IMR-90 (cell line): ENCODE measurements around the gene RNU1-3. TPM values are rescaled to one million over a fixed set of nuclear protein-coding genes. Genes with fewer than 3 reads are reported as not detected.
"Not testable (repeated sequence)": the region's sequence is repeated elsewhere in the genome, so short reads cannot be mapped to it uniquely, and the experiment has no call there.

Experiments used
- ATAC-seq: fragments of 200-7000 bp; cut with Tn5 transposase; 2 replicates; pipeline ENCODE4 v1.9.1; 2020; ENCODE audit warnings: low read depth, mild to moderate bottlenecking, moderate library complexity
- BruUV-seq: library from RNA; stranded (reverse); fragments of 400-500 nt; replicated peaks from 2 replicates; lab custom pipeline; 2021; lab: Mats Ljungman, UMichigan
- CTCF ChIA-PET: fragments of 300-600 bp; formaldehyde crosslinking; extraction: SDS; loops from one replicate; lab custom pipeline; 2021; ENCODE audit warnings: antibody characterized with exemption; lab: Yijun Ruan, JAX
- POLR2A ChIA-PET: fragments of 300-600 bp; sonication (Branson Sonifier 250); formaldehyde crosslinking; loops from one replicate; lab custom pipeline; 2022; ENCODE audit warnings: antibody characterized with exemption; ENCODE audit not compliant: unreplicated experiment; lab: Charles Lee
- DNase-seq: peaks from one replicate; pipeline ENCODE4 v3.0.0; 2013
- H2AFZ ChIP-seq: replicated peaks from 2 replicates; pipeline ENCODE3; 2013; ENCODE audit warnings: low read length, mild to moderate bottlenecking; ENCODE audit not compliant: poor library complexity
- H2AK5ac ChIP-seq: 2 replicates; pipeline ENCODE4 v1.6.1; 2013; ENCODE audit warnings: low read depth, low read length, inconsistent platforms
- H2AK9ac ChIP-seq: replicated peaks from 2 replicates; pipeline ENCODE3; 2013; ENCODE audit warnings: mild to moderate bottlenecking, low read depth, low read length, moderate library complexity; ENCODE audit not compliant: poor library complexity
- H2BK120ac ChIP-seq: 2 replicates; pipeline ENCODE4 v1.6.1; 2013; ENCODE audit warnings: low read depth, low read length, inconsistent platforms
- H2BK15ac ChIP-seq: 3 replicates; pipeline ENCODE4 v1.6.1; 2013; ENCODE audit warnings: low read depth, low read length, inconsistent platforms
- H2BK20ac ChIP-seq: 2 replicates; pipeline ENCODE4 v1.6.1; 2013; ENCODE audit warnings: low read depth, mild to moderate bottlenecking, inconsistent platforms, low read length, moderate library complexity
- H2BK5ac ChIP-seq: 2 replicates; pipeline ENCODE4 v1.6.1; 2013; ENCODE audit warnings: mild to moderate bottlenecking, low read depth, low read length, inconsistent platforms; ENCODE audit not compliant: poor library complexity, severe bottlenecking
- H3K14ac ChIP-seq: replicated peaks from 2 replicates; pipeline ENCODE4 v1.6.1; 2013; ENCODE audit warnings: low read depth, low read length, inconsistent platforms
- H3K18ac ChIP-seq: 2 replicates; pipeline ENCODE4 v1.6.1; 2013; ENCODE audit warnings: low read depth, low read length, control low read depth
- H3K23ac ChIP-seq: 2 replicates; pipeline ENCODE4 v1.6.1; 2013; ENCODE audit warnings: low read depth, low read length, inconsistent platforms
- H3K27ac ChIP-seq: 2 replicates; pipeline ENCODE4 v1.5.1; 2013; ENCODE audit warnings: mild to moderate bottlenecking, control low read depth, low read length; ENCODE audit not compliant: insufficient read depth
- H3K27me3 ChIP-seq: 2 replicates; pipeline ENCODE4 v1.6.1; 2013; ENCODE audit warnings: low read length; ENCODE audit not compliant: control insufficient read depth, insufficient read depth
- H3K36me3 ChIP-seq: 2 replicates; pipeline ENCODE4 v1.6.1; 2013; ENCODE audit warnings: low read length, mixed read lengths; ENCODE audit not compliant: control insufficient read depth, insufficient read depth
- H3K4ac ChIP-seq: 2 replicates; pipeline ENCODE4 v1.6.1; 2013; ENCODE audit warnings: low read depth, low read length, inconsistent platforms
- H3K4me1 ChIP-seq: 2 replicates; pipeline ENCODE4 v1.6.1; 2013; ENCODE audit warnings: low read length, mixed read lengths; ENCODE audit not compliant: control insufficient read depth, insufficient read depth
- H3K4me2 ChIP-seq: 2 replicates; pipeline ENCODE4 v1.6.1; 2013; ENCODE audit warnings: low read depth, mild to moderate bottlenecking, control low read depth, low read length, moderate library complexity
- H3K4me3 ChIP-seq: 2 replicates; pipeline ENCODE4 v1.5.1; 2013; ENCODE audit warnings: low read depth, mild to moderate bottlenecking, control low read depth, low read length, moderate library complexity; ENCODE audit not compliant: insufficient read depth
- H3K56ac ChIP-seq: 2 replicates; pipeline ENCODE4 v1.6.1; 2013; ENCODE audit warnings: low read length, inconsistent platforms; ENCODE audit not compliant: insufficient read depth; ENCODE audit errors: extremely low read depth
- H3K79me1 ChIP-seq, 2 experiments: 2 replicates each; pipeline ENCODE4 v1.6.1; 2013; ENCODE audit warnings: low read length in 2 of 2, inconsistent platforms in 1 of 2, low read depth in 1 of 2
- H3K9ac ChIP-seq: 2 replicates; pipeline ENCODE4 v1.6.1; 2013; ENCODE audit warnings: low read depth, low read length, control low read depth
- H3K9me1 ChIP-seq: 2 replicates; pipeline ENCODE4 v1.6.1; 2013; ENCODE audit warnings: low read length, inconsistent platforms; ENCODE audit not compliant: insufficient read depth
- H3K9me3 ChIP-seq: 2 replicates; pipeline ENCODE4 v1.6.1; 2013; ENCODE audit warnings: low read length; ENCODE audit not compliant: control insufficient read depth, insufficient read depth
- H4K20me1 ChIP-seq: 2 replicates; pipeline ENCODE4 v1.6.1; 2013; ENCODE audit warnings: low read length, inconsistent platforms; ENCODE audit not compliant: insufficient read depth
- H4K5ac ChIP-seq: 2 replicates; pipeline ENCODE4 v1.6.1; 2013; ENCODE audit warnings: mild to moderate bottlenecking, low read depth, low read length, control low read depth
- H4K8ac ChIP-seq, 2 experiments: 2 replicates each; pipeline ENCODE4 v1.6.1; 2013; ENCODE audit warnings: low read depth in 2 of 2, low read length in 2 of 2, control low read depth in 1 of 2, inconsistent platforms in 1 of 2
- H4K91ac ChIP-seq: 2 replicates; pipeline ENCODE4 v1.6.1; 2013; ENCODE audit warnings: low read depth, low read length, inconsistent platforms; ENCODE audit not compliant: insufficient read depth
- WGBS, 2 experiments: methylation state at CpG; one replicate each; pipeline versions ENCODE4 v1.1.5 to v1.1.7; 2013; ENCODE audit warnings: missing lambda C conversion rate in 2 of 2; ENCODE audit not compliant: insufficient read length in 1 of 2; ENCODE audit errors: extremely low coverage in 2 of 2; 5-methylcytosine and 5-hydroxymethylcytosine counted together
- dilution Hi-C: fragments of 300-500 bp; cut with HindIII; formaldehyde crosslinking; loops from one replicate; pipeline ENCODE4 v1.14.3; 2018; ENCODE audit warnings: low sequenced_read_pairs; ENCODE audit not compliant: unreplicated experiment
- in situ Hi-C: fragments of 300-500 bp; cut with MboI; formaldehyde crosslinking; loops from 3 replicates; pipeline ENCODE4 v1.14.3; 2019; ENCODE audit warnings: low sequenced_read_pairs, inconsistent platforms, mixed read lengths
- intact Hi-C: fragments of 100-400 bp; cut with micrococcal nuclease; formaldehyde crosslinking; loops from 2 replicates; pipeline ENCODE4 v1.10.0; 2022
- polyA plus RNA-seq, 3 experiments: library from polyadenylated mRNA; depleted of rRNA; stranded (reverse); fragments of >200 nt; gene quantifications; 2 replicates each; pipeline ENCODE4 v1.2.3, GENCODE V29; 2012; ENCODE audit warnings: low replicate concordance in 1 of 3
- total RNA-seq: library from RNA; depleted of rRNA; stranded (reverse); fragments of >200 nt; gene quantifications from 2 replicates; pipeline ENCODE4 v1.2.3, GENCODE V29; 2012

The RNU1-3 gene
- total and polyA plus RNA-seq, 2 of the 4 experiments (the other 2 are of a cell fraction): under 0.01 TPM; not detected in 1

GRCh38 chr1:16673976-16674375, 7.2 kb upstream of the RNU1-3 start:
- intact Hi-C loops, H3K36me3 ChIP-seq, H4K20me1 ChIP-seq, H3K18ac ChIP-seq, H2BK5ac ChIP-seq, H2BK15ac ChIP-seq, H2AK9ac ChIP-seq, POLR2A ChIA-PET, dilution Hi-C loops, H3K9ac ChIP-seq, H3K79me1 ChIP-seq, CTCF ChIA-PET, H3K9me1 ChIP-seq, ATAC-seq, H2BK20ac ChIP-seq, H2AK5ac ChIP-seq, H4K8ac ChIP-seq, H4K5ac ChIP-seq, H3K27ac ChIP-seq, H3K4me2 ChIP-seq, H3K9me3 ChIP-seq, H3K4me1 ChIP-seq, H3K14ac ChIP-seq, H2AFZ ChIP-seq, H3K27me3 ChIP-seq, H3K4me3 ChIP-seq, H3K56ac ChIP-seq, H4K91ac ChIP-seq, in situ Hi-C loops, H2BK120ac ChIP-seq, H3K23ac ChIP-seq, DNase-seq, BruUV-seq, H3K4ac ChIP-seq: not testable (repeated sequence)
- no CpG with 5 or more reads among the region's 5 CpGs for WGBS, 2 experiments

GRCh38 chr1:16665836-16666235, 912 bp downstream of the RNU1-3 start:
- H2BK5ac ChIP-seq, H3K4me1 ChIP-seq, H3K56ac ChIP-seq, DNase-seq, H3K23ac ChIP-seq, H3K9me1 ChIP-seq, H3K18ac ChIP-seq, H3K36me3 ChIP-seq, H4K20me1 ChIP-seq, H2BK120ac ChIP-seq, H3K4me3 ChIP-seq, CTCF ChIA-PET, H3K4ac ChIP-seq, H4K5ac ChIP-seq, H2AFZ ChIP-seq, H3K27me3 ChIP-seq, H4K91ac ChIP-seq, H2BK15ac ChIP-seq, H2AK9ac ChIP-seq, H3K79me1 ChIP-seq, in situ Hi-C loops, BruUV-seq, intact Hi-C loops, H4K8ac ChIP-seq, H2AK5ac ChIP-seq, H2BK20ac ChIP-seq, H3K14ac ChIP-seq, H3K9me3 ChIP-seq, dilution Hi-C loops, H3K9ac ChIP-seq, POLR2A ChIA-PET, H3K27ac ChIP-seq, ATAC-seq, H3K4me2 ChIP-seq: not testable (repeated sequence)
- WGBS, 2 experiments: no CpG with 5 or more reads among the region's 11 CpGs
